H1 (cell line): ENCODE measurements around the gene MGLL. TPM values are rescaled to one million over a fixed set of nuclear protein-coding genes. Genes with fewer than 3 reads are reported as not detected.

ENCODE experiments used
- CTCF ChIA-PET: fragments of 300-600 bp; sonication (Branson Sonifier 250); formaldehyde crosslinking; loops from one replicate; lab custom pipeline; 2021; ENCODE audit not compliant: partially characterized antibody; lab: Charles Lee
- POLR2A ChIA-PET: fragments of 300-600 bp; sonication (Branson Sonifier 250); formaldehyde crosslinking; loops from one replicate; lab custom pipeline; 2021; ENCODE audit warnings: inconsistent platforms; ENCODE audit not compliant: partially characterized antibody; lab: Charles Lee
- DNase-seq, 2 experiments: peaks; one replicate each; pipeline versions ENCODE4 v3.0.0 to v3.0.0-alpha.2; 2010 to 2022; ENCODE audit warnings: low spot score in 2 of 2, low read depth in 1 of 2, mixed read lengths in 1 of 2
- FAIRE-seq: peaks from 2 replicates; lab custom pipeline; 2011; peaks lifted over from hg19 to GRCh38; lab: Jason Lieb, UNC
- H2AFZ ChIP-seq: 2 replicates; pipeline ENCODE4 v1.8.1; 2012; ENCODE audit warnings: low read length, inconsistent platforms
- H2AK5ac ChIP-seq: 2 replicates; pipeline ENCODE4 v1.6.1; 2013; ENCODE audit warnings: low read depth, low read length
- H2BK120ac ChIP-seq: replicated peaks from 2 replicates; pipeline ENCODE3; 2013; ENCODE audit warnings: low read depth, low read length, inconsistent platforms
- H2BK12ac ChIP-seq: 2 replicates; pipeline ENCODE4 v1.6.1; 2013; ENCODE audit warnings: low read depth, low read length
- H2BK15ac ChIP-seq: 2 replicates; pipeline ENCODE4 v1.6.1; 2013; ENCODE audit warnings: low read length
- H2BK20ac ChIP-seq: 2 replicates; pipeline ENCODE4 v1.6.1; 2013; ENCODE audit warnings: low read length
- H2BK5ac ChIP-seq: 2 replicates; pipeline ENCODE4 v1.6.1; 2013; ENCODE audit warnings: low read depth, low read length
- H3K14ac ChIP-seq: 2 replicates; pipeline ENCODE4 v1.6.1; 2013; ENCODE audit warnings: inconsistent platforms; ENCODE audit not compliant: insufficient read length
- H3K18ac ChIP-seq: 2 replicates; pipeline ENCODE4 v1.6.1; 2013; ENCODE audit warnings: low read length; ENCODE audit errors: extremely low read depth
- H3K23ac ChIP-seq: 2 replicates; pipeline ENCODE4 v1.6.1; 2013; ENCODE audit warnings: inconsistent platforms; ENCODE audit not compliant: insufficient read length
- H3K23me2 ChIP-seq: 2 replicates; pipeline ENCODE4 v1.6.1; 2013; ENCODE audit warnings: low read depth, low read length
- H3K27ac ChIP-seq: 2 replicates; pipeline ENCODE4 v1.6.1; 2011; ENCODE audit warnings: low read depth, low read length, inconsistent platforms
- H3K27me3 ChIP-seq, 4 experiments: replicated peaks in 1 of 4; 1 replicate in 1 of 4; 2 replicates in 3 of 4; pipeline versions ENCODE4 v1.6.1 to v1.8.1; 2011 to 2013; ENCODE audit warnings: low read length in 3 of 4, mild to moderate bottlenecking in 3 of 4, inconsistent platforms in 2 of 4, mixed read lengths in 2 of 4, moderate library complexity in 1 of 4; ENCODE audit not compliant: control insufficient read depth in 3 of 4, insufficient read depth in 3 of 4; ENCODE audit errors: extremely low read depth in 1 of 4
- H3K36me3 ChIP-seq, 4 experiments: 2 replicates each; pipeline versions ENCODE4 v1.6.1 to v1.8.1; 2011 to 2013; ENCODE audit warnings: mild to moderate bottlenecking in 4 of 4, low read length in 3 of 4, moderate library complexity in 2 of 4, control low read depth in 1 of 4, inconsistent platforms in 1 of 4; ENCODE audit not compliant: insufficient read depth in 4 of 4, control insufficient read depth in 2 of 4
- H3K4ac ChIP-seq: replicated peaks from 2 replicates; pipeline ENCODE3; 2013; ENCODE audit warnings: low read length, low read depth, mixed read lengths, inconsistent platforms; ENCODE audit not compliant: insufficient read length
- H3K4me1 ChIP-seq, 4 experiments: replicated peaks in 1 of 4; 1 replicate in 1 of 4; 2 replicates in 3 of 4; pipeline versions ENCODE4 v1.6.1 to v1.8.1; 2011 to 2013; ENCODE audit warnings: low read length in 3 of 4, inconsistent platforms in 2 of 4, mixed read lengths in 1 of 4; ENCODE audit not compliant: insufficient read depth in 4 of 4, control insufficient read depth in 3 of 4
- H3K4me2 ChIP-seq, 2 experiments: 2 replicates each; pipeline versions ENCODE4 v1.6.1 to v1.8.1; 2011 to 2013; ENCODE audit warnings: low read depth in 2 of 2, low read length in 2 of 2, control low read depth in 1 of 2, inconsistent platforms in 1 of 2, mild to moderate bottlenecking in 1 of 2; ENCODE audit not compliant: insufficient read depth in 1 of 2
- H3K4me3 ChIP-seq, 4 experiments: fragments of 200-600, 300-600 bp in 1 of 4; sonication (generic), shearing (Covaris generic), sonication (Bioruptor Twin) in 1 of 4; 2 replicates each; pipeline versions ENCODE4 v1.5.1 to v1.8.1; 2011 to 2016; ENCODE audit warnings: low read length in 4 of 4, low read depth in 3 of 4, control low read depth in 2 of 4, inconsistent platforms in 2 of 4, mild to moderate bottlenecking in 2 of 4, mixed read lengths in 1 of 4, moderate library complexity in 1 of 4; ENCODE audit not compliant: insufficient read depth in 2 of 4; ENCODE audit errors: extremely low read depth in 1 of 4
- H3K56ac ChIP-seq: replicated peaks from 2 replicates; pipeline ENCODE3; 2013; ENCODE audit warnings: low read depth, mild to moderate bottlenecking, mixed read lengths, low read length, inconsistent platforms; ENCODE audit not compliant: insufficient read length
- H3K79me1 ChIP-seq: 2 replicates; pipeline ENCODE4 v1.6.1; 2013; ENCODE audit warnings: low read depth, low read length, control low read depth
- H3K79me2 ChIP-seq, 2 experiments: 2 replicates each; pipeline versions ENCODE4 v1.6.1 to v1.8.1; 2012 to 2013; ENCODE audit warnings: low read length in 2 of 2, mild to moderate bottlenecking in 2 of 2, inconsistent platforms in 1 of 2; ENCODE audit not compliant: insufficient read depth in 2 of 2, control insufficient read depth in 1 of 2
- H3K9ac ChIP-seq, 4 experiments: replicated peaks in 1 of 4; 1 replicate in 1 of 4; 2 replicates in 3 of 4; pipeline versions ENCODE4 v1.6.1 to v1.8.1; 2011 to 2013; ENCODE audit warnings: low read depth in 3 of 4, low read length in 3 of 4, control low read depth in 2 of 4, mild to moderate bottlenecking in 2 of 4, moderate library complexity in 2 of 4, inconsistent platforms in 1 of 4; ENCODE audit errors: extremely low read depth in 1 of 4
- H3K9me3 ChIP-seq, 2 experiments: 2 replicates each; pipeline versions ENCODE4 v1.6.1 to v1.8.1; 2012 to 2013; ENCODE audit warnings: mild to moderate bottlenecking in 2 of 2, moderate library complexity in 2 of 2, control low read depth in 1 of 2, inconsistent platforms in 1 of 2, low read depth in 1 of 2, low read length in 1 of 2, mixed read lengths in 1 of 2; ENCODE audit not compliant: insufficient read depth in 2 of 2
- H4K20me1 ChIP-seq, 2 experiments: replicated peaks in 1 of 2; 2 replicates each; pipeline versions ENCODE3 to v1.8.1; 2011 to 2013; ENCODE audit warnings: inconsistent platforms in 2 of 2, low read length in 2 of 2, mild to moderate bottlenecking in 1 of 2; ENCODE audit not compliant: insufficient read depth in 2 of 2, control insufficient read depth in 1 of 2
- H4K5ac ChIP-seq: 2 replicates; pipeline ENCODE4 v1.6.1; 2013; ENCODE audit warnings: low read length, low read depth, mixed read lengths, inconsistent platforms; ENCODE audit not compliant: insufficient read length
- H4K8ac ChIP-seq: 2 replicates; pipeline ENCODE4 v1.8.0; 2013; ENCODE audit warnings: mild to moderate bottlenecking, moderate library complexity, low read length, inconsistent platforms; ENCODE audit not compliant: insufficient read depth; ENCODE audit errors: extremely low read depth
- H4K91ac ChIP-seq: replicated peaks from 2 replicates; pipeline ENCODE3; 2013; ENCODE audit warnings: low read length, mixed read lengths, inconsistent platforms; ENCODE audit not compliant: insufficient read length
- ATF3 ChIP-seq: IDR thresholded peaks from 2 replicates; pipeline ENCODE4 v1.6.1; 2011; ENCODE audit warnings: low read depth, mild to moderate bottlenecking, low read length; ENCODE audit not compliant: insufficient read depth
- EP300 ChIP-seq, 2 experiments: IDR thresholded peaks; 1 replicate in 1 of 2; 2 replicates in 1 of 2; pipeline ENCODE4 v1.6.1; 2011 to 2012; ENCODE audit warnings: low read depth in 2 of 2, low read length in 2 of 2, mild to moderate bottlenecking in 2 of 2, borderline replicate concordance in 1 of 2, inconsistent platforms in 1 of 2, moderate library complexity in 1 of 2
- FOSL1 ChIP-seq: IDR thresholded peaks from 2 replicates; pipeline ENCODE4 v1.6.1; 2011; ENCODE audit warnings: mild to moderate bottlenecking, low read depth, low read length, moderate library complexity; ENCODE audit not compliant: insufficient read depth
- JUND ChIP-seq: IDR thresholded peaks from 2 replicates; pipeline ENCODE4 v1.6.1; 2011; ENCODE audit warnings: mild to moderate bottlenecking, improper control_type of control experiment, low read length
- RXRA ChIP-seq: IDR thresholded peaks from 2 replicates; pipeline ENCODE4 v1.6.1; 2011; ENCODE audit warnings: low read depth, mild to moderate bottlenecking, low read length, moderate library complexity; ENCODE audit not compliant: insufficient read depth
- WGBS, 2 experiments: shearing (Covaris generic) in 1 of 2; methylation state at CpG; one replicate each; pipeline versions ENCODE4 v1.1.6 to v1.1.7; 2013 to 2015; ENCODE audit warnings: low lambda C conversion rate in 2 of 2, mixed read lengths in 2 of 2, inconsistent platforms in 1 of 2, low coverage in 1 of 2, missing lambda C conversion rate in 1 of 2; ENCODE audit not compliant: insufficient replicate concordance in 2 of 2, insufficient coverage in 1 of 2, insufficient read length in 1 of 2; ENCODE audit errors: extremely low coverage in 1 of 2, missing lambda C conversion rate in 1 of 2; 5-methylcytosine and 5-hydroxymethylcytosine counted together
- polyA plus RNA-seq, 7 experiments: library from polyadenylated mRNA; depleted of rRNA in 3 of 7; stranded (reverse) in 5 of 7; unstranded in 2 of 7; fragments of >200 nt in 5 of 7; fragments of 200-250 nt in 2 of 7; gene quantifications; 1 replicate in 5 of 7; 2 replicates in 1 of 7; 4 replicates in 1 of 7; pipeline versions ENCODE4 v1.2.1 to v1.2.3, GENCODE V29; 2011 to 2013; ENCODE audit warnings: missing spikeins in 2 of 7, mixed read lengths in 2 of 7
- total RNA-seq: library from RNA; stranded (reverse); fragmentation: NEBNext Ultra II Directional; extraction: Animal tissue kit (Norgen Biotek cat#: 25700); gene quantifications from 2 replicates; pipeline ENCODE4 v1.2.1, GENCODE V29; 2021

MGLL gene
- total and polyA plus RNA-seq, 2 of the 8 experiments (the other 6 are each of a cell fraction or from before 2014, with no cell fraction given): 0.05 to 0.34 TPM

- Histone ChIP-seq H4K20me1 (peaks cover 0 to 3% of the 10 kb centered on the region in 2 experiments), H3K27ac (no peak overlapping the region), H3K23me2 (peaks cover 9% of the 10 kb centered on the region; the same call in 1 of the 2 replicates), H3K18ac (no peak overlapping the region), H2AK5ac (peak overlapping the region; percentile 26; the same call in 1 of the 2 replicates), H3K27me3 (peaks cover 11 to 31% (median 25%) of the 10 kb centered on the region in 4 experiments; a peak in 6 of 7 replicates), H2BK15ac (no peak overlapping the region), H3K4ac (no peak overlapping the region), H2AFZ (0 out of 2 replicates have a peak overlapping the region, but pooled peaks have one; percentile 29), H3K9me3 (0 out of 4 replicates have a peak, but pooled peaks cover 0 to 4% of the 10 kb centered on the region in 2 experiments), H2BK20ac (no peak overlapping the region), H3K9ac (peak overlapping the region in 2 of 4 experiments; percentile 19 to 21; a peak in 1 of 7 replicates), H3K14ac (no peak overlapping the region), H3K36me3 (no peaks in the 10 kb centered on the region), H3K56ac (no peak overlapping the region), H4K8ac (no peak overlapping the region), H3K23ac (no peak overlapping the region), H2BK5ac (peak overlapping the region; percentile 24; the same call in 1 of the 2 replicates), H3K4me1 (peaks cover 0 to 10% (median 1%) of the 10 kb centered on the region in 4 experiments; a peak in 6 of 7 replicates), H3K4me2 (peak overlapping the region; percentile 43 to 85; a peak in 3 of 4 replicates), H4K91ac (peak overlapping the region; percentile 42), H3K79me2 (no peaks in the 10 kb centered on the region), H4K5ac (no peak overlapping the region), H3K4me3 (peak overlapping the region in 2 of 4 experiments; percentile 56 to 65; a peak in 5 of 8 replicates), H2BK120ac (no peak overlapping the region), H3K79me1 (no peaks in the 10 kb centered on the region), H2BK12ac (peak overlapping the region; percentile 68; the same call in 1 of the 2 replicates)
- POLR2A ChIA-PET: interaction anchor here (1.0 kb wide), 1 partner anchor 144 kb away, joined by 3 read pairs; no protein-coding TSS in a partner anchor
- DNase-seq (no peak), FAIRE-seq (no peak)
- WGBS, 2 experiments: 83% methylated on average over 11 of the region's 14 CpGs; no CpG with 5 or more reads in 1 of the 2 experiments
- CTCF ChIA-PET: interaction anchor here (0.6 to 5.7 kb wide), 7 partner anchors 8 to 144 kb away, joined by 3 to 28 read pairs (median 5); no protein-coding TSS in a partner anchor
- TF ChIP-seq EP300 (IDR thresholded peaks at IDR 0.05; ENCODE audit: borderline replicate concordance in 1 of 2, low read depth in 2 of 2, low read length in 2 of 2): no peak
- TF ChIP-seq RXRA: no peak
- TF ChIP-seq ATF3: no peak
- no peak for TF ChIP-seq FOSL1
- TF ChIP-seq JUND: no peak
These were observed 1.1 kb upstream of the MGLL start for GRCh38 chr3:127823426-127823857.
